Adrenal gland (tissue), 5 donors: ENCODE data around the gene CDC7.

ENCODE experiments used
- POLR2A ChIP-seq, 2 donors: fragments of 450-650 bp; IDR thresholded peaks; one replicate each; pipeline ENCODE4 v1.6.1; 2017; ENCODE audit warnings: antibody characterized with exemption in 2 of 2, mild to moderate bottlenecking in 2 of 2, moderate library complexity in 1 of 2
- TF ChIP-seq, protein P1 (sequence below), 6 experiments: fragments of 450-650 bp in 4 of 6; fragments of 200-600 bp in 2 of 6; sonication (generic) in 1 of 6; IDR thresholded peaks; 1 replicate in 5 of 6; 2 replicates in 1 of 6; pipeline versions ENCODE4 v1.5.1 to v1.8.0; 2016 to 2021; ENCODE audit warnings: antibody characterized with exemption in 6 of 6, mild to moderate bottlenecking in 2 of 6, moderate library complexity in 1 of 6
- donor health status: DM: no; HTN: no; CAD: no.

DNA sequence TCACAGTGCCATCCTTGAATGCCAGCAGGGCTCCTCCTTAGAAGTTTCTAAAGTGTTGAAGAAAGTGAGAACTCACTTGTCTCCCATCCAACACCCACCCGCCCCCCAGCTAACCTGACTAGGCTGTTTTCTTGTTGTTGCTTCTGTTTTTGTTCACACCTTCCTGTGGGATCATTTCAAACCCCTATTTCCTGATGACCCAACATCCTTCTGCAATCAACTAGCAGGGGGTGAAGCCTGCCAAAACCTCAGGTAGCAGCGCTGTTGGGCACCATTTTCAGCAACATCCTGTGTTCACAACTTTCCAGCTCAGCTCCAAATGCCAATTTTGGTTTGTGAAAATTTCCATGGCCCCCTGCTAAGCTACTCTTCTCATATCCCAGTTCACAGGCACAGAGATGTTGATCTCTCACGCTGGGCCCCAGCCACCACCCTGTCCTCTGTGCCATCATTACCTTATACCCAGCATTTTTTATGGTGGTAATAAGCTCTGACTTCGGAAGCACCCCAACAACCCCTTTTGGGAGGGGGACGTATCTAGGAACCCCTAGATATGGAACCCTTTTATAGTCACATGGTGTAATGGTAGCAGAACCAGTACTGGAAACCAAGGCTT, 41.4 kb downstream of the CDC7 start:
- TF ChIP-seq, protein P1, sequence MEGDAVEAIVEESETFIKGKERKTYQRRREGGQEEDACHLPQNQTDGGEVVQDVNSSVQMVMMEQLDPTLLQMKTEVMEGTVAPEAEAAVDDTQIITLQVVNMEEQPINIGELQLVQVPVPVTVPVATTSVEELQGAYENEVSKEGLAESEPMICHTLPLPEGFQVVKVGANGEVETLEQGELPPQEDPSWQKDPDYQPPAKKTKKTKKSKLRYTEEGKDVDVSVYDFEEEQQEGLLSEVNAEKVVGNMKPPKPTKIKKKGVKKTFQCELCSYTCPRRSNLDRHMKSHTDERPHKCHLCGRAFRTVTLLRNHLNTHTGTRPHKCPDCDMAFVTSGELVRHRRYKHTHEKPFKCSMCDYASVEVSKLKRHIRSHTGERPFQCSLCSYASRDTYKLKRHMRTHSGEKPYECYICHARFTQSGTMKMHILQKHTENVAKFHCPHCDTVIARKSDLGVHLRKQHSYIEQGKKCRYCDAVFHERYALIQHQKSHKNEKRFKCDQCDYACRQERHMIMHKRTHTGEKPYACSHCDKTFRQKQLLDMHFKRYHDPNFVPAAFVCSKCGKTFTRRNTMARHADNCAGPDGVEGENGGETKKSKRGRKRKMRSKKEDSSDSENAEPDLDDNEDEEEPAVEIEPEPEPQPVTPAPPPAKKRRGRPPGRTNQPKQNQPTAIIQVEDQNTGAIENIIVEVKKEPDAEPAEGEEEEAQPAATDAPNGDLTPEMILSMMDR (IDR thresholded peaks at IDR 0.05) = no peak
- TF ChIP-seq POLR2A (IDR thresholded peaks at IDR 0.05) = no peak
